MM.1S (cell line): ENCODE results near the gene TRIM14.
"Not testable (repeated sequence)": the region's sequence is repeated elsewhere in the genome, so short reads cannot be mapped to it uniquely, and the experiment has no call there.

Experiments used
- DNase-seq: peaks from one replicate; pipeline ENCODE4 v3.0.0-alpha.2; 2015
- H2AFZ ChIP-seq: fragments of 300-600 bp; sonication (generic); 2 replicates; pipeline ENCODE4 v1.6.0; 2016; ENCODE audit warnings: antibody characterized with exemption, low read length
- H3F3A ChIP-seq: fragments of 300-600 bp; sonication (generic); 2 replicates; pipeline ENCODE4 v1.6.1; 2016; ENCODE audit warnings: mild to moderate bottlenecking, antibody characterized with exemption, low read length, moderate library complexity, mixed read lengths; ENCODE audit not compliant: insufficient read depth
- H3K27ac ChIP-seq: fragments of 300-600 bp; sonication (generic); 2 replicates; pipeline ENCODE4 v1.5.1; 2016; ENCODE audit warnings: mild to moderate bottlenecking, low read length
- H3K27me3 ChIP-seq: fragments of 300-600 bp; sonication (generic); replicated peaks from 2 replicates; pipeline ENCODE4 v1.6.0; 2016; ENCODE audit warnings: low read length; ENCODE audit not compliant: insufficient read depth
- H3K36me3 ChIP-seq: fragments of 300-600 bp; sonication (generic); replicated peaks from 2 replicates; pipeline ENCODE4 v1.6.1; 2016; ENCODE audit warnings: mild to moderate bottlenecking, low read length, mixed read lengths; ENCODE audit not compliant: insufficient read depth
- H3K4me1 ChIP-seq: fragments of 300-600 bp; sonication (generic); 2 replicates; pipeline ENCODE4 v1.6.1; 2016; ENCODE audit warnings: low read length, mixed read lengths
- H3K4me2 ChIP-seq: fragments of 300-600 bp; sonication (generic); 2 replicates; pipeline ENCODE4 v1.6.0; 2016; ENCODE audit warnings: low read depth, low read length
- H3K4me3 ChIP-seq: fragments of 300-600 bp; sonication (generic); 2 replicates; pipeline ENCODE4 v1.5.1; 2016; ENCODE audit warnings: low read length, mixed read lengths
- H3K79me2 ChIP-seq: fragments of 300-600 bp; sonication (generic); 2 replicates; pipeline ENCODE4 v1.6.1; 2016; ENCODE audit warnings: mixed run types, low read length, mixed read lengths
- H3K9ac ChIP-seq: fragments of 300-600 bp; sonication (generic); 2 replicates; pipeline ENCODE4 v1.6.1; 2016; ENCODE audit warnings: low read length, mixed read lengths
- H3K9me2 ChIP-seq: fragments of 300-600 bp; sonication (generic); replicated peaks from 2 replicates; pipeline ENCODE4 v1.6.1; 2016; ENCODE audit warnings: mild to moderate bottlenecking, low read length, mixed read lengths; ENCODE audit not compliant: insufficient read depth
- H3K9me3 ChIP-seq: fragments of 300-600 bp; sonication (generic); replicated peaks from 2 replicates; pipeline ENCODE4 v1.6.1; 2016; ENCODE audit warnings: mild to moderate bottlenecking, low read length, mixed read lengths; ENCODE audit not compliant: insufficient read depth
- H4K20me1 ChIP-seq: fragments of 300-600 bp; sonication (generic); 2 replicates; pipeline ENCODE4 v1.6.1; 2016; ENCODE audit warnings: mild to moderate bottlenecking, low read length, moderate library complexity, mixed read lengths; ENCODE audit not compliant: insufficient read depth
- CTCF ChIP-seq: fragments of 300-600 bp; sonication (generic); IDR thresholded peaks from 2 replicates; pipeline ENCODE4 v1.5.1; 2016; ENCODE audit warnings: antibody characterized with exemption, low read length, mixed read lengths
- EZH2 ChIP-seq: fragments of 300-600 bp; sonication (generic); optimal IDR thresholded peaks from 2 replicates; pipeline ENCODE3; 2017; ENCODE audit warnings: low read depth, mild to moderate bottlenecking, antibody characterized with exemption, low read length, mixed read lengths
- EZH2phosphoT487 ChIP-seq: fragments of 300-600 bp; sonication (generic); IDR thresholded peaks from 2 replicates; pipeline ENCODE4 v1.6.1; 2018; ENCODE audit warnings: antibody characterized with exemption, low read length

TRIM14 gene

GRCh38 chr9:98132158-98132557, 13.1 kb upstream of the TRIM14 start:
- DNase-seq, result no peak
- Histone ChIP-seq H3K79me2 (no peaks in the 10 kb centered on the region), H3K36me3 (no peaks in the 10 kb centered on the region), H3K9me3 (no peaks in the 10 kb centered on the region), H3F3A (no peaks in the 10 kb centered on the region), H3K4me1 (peaks cover 10% of the 10 kb centered on the region; the same call in 1 of the 2 replicates), H4K20me1 (no peaks in the 10 kb centered on the region), H3K27ac (no peak overlapping the region), H3K4me3 (no peak overlapping the region), H3K9me2 (no peaks in the 10 kb centered on the region), H2AFZ (no peak overlapping the region), H3K4me2 (no peak overlapping the region), H3K9ac (no peak overlapping the region), H3K27me3 (no peaks in the 10 kb centered on the region)
- TF ChIP-seq EZH2, result no peak
- no peak for TF ChIP-seq EZH2phosphoT487
- TF ChIP-seq CTCF, result no peak

GRCh38 chr9:98130576-98131228, 11.7 kb upstream of the TRIM14 start:
- Histone ChIP-seq H3K9ac (no peak overlapping the region), H3K27me3 (no peaks in the 10 kb centered on the region), H3K9me3 (no peaks in the 10 kb centered on the region), H4K20me1 (no peaks in the 10 kb centered on the region), H3K79me2 (no peaks in the 10 kb centered on the region), H3F3A (no peaks in the 10 kb centered on the region), H3K36me3 (no peaks in the 10 kb centered on the region), H3K9me2 (no peaks in the 10 kb centered on the region), H3K27ac (no peak overlapping the region), H3K4me3 (no peak overlapping the region), H2AFZ (no peak overlapping the region), H3K4me1 (peaks cover 10% of the 10 kb centered on the region; the same call in 1 of the 2 replicates), H3K4me2 (no peak overlapping the region)
- DNase-seq, result no peak
- no peak for TF ChIP-seq EZH2phosphoT487
- no peak for TF ChIP-seq EZH2
- TF ChIP-seq CTCF, result no peak

- H3K9me3 ChIP-seq, H4K20me1 ChIP-seq, DNase-seq, H2AFZ ChIP-seq, H3K27me3 ChIP-seq, H3K27ac ChIP-seq, H3K9me2 ChIP-seq, H3K4me3 ChIP-seq, H3K4me1 ChIP-seq, H3F3A ChIP-seq, H3K79me2 ChIP-seq, H3K36me3 ChIP-seq, H3K9ac ChIP-seq, H3K4me2 ChIP-seq: not testable (repeated sequence)
Observed at GRCh38 chr9:98130060-98130459, 11.0 kb upstream of the TRIM14 start.

GRCh38 chr9:98129451-98129881, 10.4 kb upstream of the TRIM14 start:
- no peak for DNase-seq
- Histone ChIP-seq H4K20me1 (no peaks in the 10 kb centered on the region), H3K27ac (no peak overlapping the region), H3K79me2 (no peaks in the 10 kb centered on the region), H3K4me2 (no peak overlapping the region), H3K27me3 (no peaks in the 10 kb centered on the region), H3K4me1 (peaks cover 10% of the 10 kb centered on the region; the same call in 1 of the 2 replicates), H3K4me3 (no peak overlapping the region), H3K9me3 (no peaks in the 10 kb centered on the region), H3K9me2 (no peaks in the 10 kb centered on the region), H3F3A (no peaks in the 10 kb centered on the region), H3K9ac (no peak overlapping the region), H3K36me3 (no peaks in the 10 kb centered on the region), H2AFZ (no peak overlapping the region)
- TF ChIP-seq EZH2phosphoT487, result no peak
- TF ChIP-seq EZH2, result no peak
- no peak for TF ChIP-seq CTCF
